Measurements from ENCODE around the gene TMEM101. TPM values are rescaled to one million over a fixed set of nuclear protein-coding genes. Genes with fewer than 3 reads are reported as not detected.

Gene TMEM101
- polyA plus RNA-seq, 1 of the 3 experiments (the other 2 are of a cell fraction) = 62.9 TPM

GRCh38 chr17:43979671-43980070 lies 35.1 kb downstream of the TMEM101 start:
- no peak overlapping the region for H3K4me2 ChIP-seq
- H3K4me1 ChIP-seq (ENCODE audit: control insufficient read depth in 1 of 2, insufficient read depth in 2 of 2, low read depth in 1 of 2, low read length in 1 of 2) = peaks cover 0 to 24% of the 10 kb centered on the region in 2 experiments; a peak in 2 of 4 replicates
- no peak overlapping the region for H3K4me3 ChIP-seq (ENCODE audit: low read depth in 2 of 2, low read length in 1 of 2)
- H3K9me2 ChIP-seq = no peaks in the 10 kb centered on the region
- no peaks in the 10 kb centered on the region for H3K9me3 ChIP-seq
- no peak overlapping the region for H2AFZ ChIP-seq (ENCODE audit: low read depth)
- DNase-seq = no peak
- POLR2A ChIA-PET = no interaction called here
- H3F3A ChIP-seq (replicated peaks; ENCODE audit: insufficient read depth) = no peaks in the 10 kb centered on the region
- no peaks in the 10 kb centered on the region for H3K36me3 ChIP-seq (replicated peaks in 1 of 2; ENCODE audit: control insufficient read depth in 1 of 2, insufficient read depth in 2 of 2, low read length in 1 of 2)
- no peak overlapping the region for H3K9ac ChIP-seq
- no peaks in the 10 kb centered on the region for H3K79me2 ChIP-seq (ENCODE audit: insufficient read depth)
- peaks cover 19% of the 10 kb centered on the region; the same call in 1 of the 2 replicates for H3K27me3 ChIP-seq (ENCODE audit: insufficient read depth)
- 64% methylated on average over 4 of the region's 4 CpGs for WGBS (ENCODE audit: low lambda C conversion rate)
- no peak for TF ChIP-seq SIN3A (IDR thresholded peaks at IDR 0.05; ENCODE audit: borderline replicate concordance, low read depth, low read length)
- TF ChIP-seq FOSL2 (IDR thresholded peaks at IDR 0.05; ENCODE audit: borderline replicate concordance, low read depth) = no peak
- CTCF ChIA-PET = interaction anchor here (1.1 to 3.0 kb wide), 4 partner anchors 14 to 99 kb away, joined by 4 to 25 read pairs (median 6); no protein-coding TSS in a partner anchor
- H3K27ac ChIP-seq (ENCODE audit: low read depth in 2 of 2, low read length in 1 of 2) = no peak overlapping the region; a peak in 1 of 4 replicates
- no peaks in the 10 kb centered on the region for H4K20me1 ChIP-seq (ENCODE audit: insufficient read depth)

- no peak overlapping the region for H3K9ac ChIP-seq
- H3K36me3 ChIP-seq (replicated peaks in 1 of 2; ENCODE audit: control insufficient read depth in 1 of 2, insufficient read depth in 2 of 2, low read length in 1 of 2) = no peaks in the 10 kb centered on the region
- H3K4me2 ChIP-seq = no peak overlapping the region
- H3K4me3 ChIP-seq (ENCODE audit: low read depth in 2 of 2, low read length in 1 of 2) = no peak overlapping the region
- H3K27me3 ChIP-seq (ENCODE audit: insufficient read depth) = peaks cover 19% of the 10 kb centered on the region; the same call in 1 of the 2 replicates
- TF ChIP-seq IRF3 (IDR thresholded peaks at IDR 0.05; ENCODE audit: low read depth, low read length) (no peak), TAF1 (IDR thresholded peaks at IDR 0.05; ENCODE audit: borderline replicate concordance, low read depth, low read length) (no peak), MXI1 (IDR thresholded peaks at IDR 0.05; ENCODE audit: low read depth, low read length) (no peak), GATA2 (CRISPR knock-in tag; IDR thresholded peaks at IDR 0.05) (no peak), USF1 (IDR thresholded peaks at IDR 0.05; ENCODE audit: borderline replicate concordance, low read depth) (no peak), FOSL2 (IDR thresholded peaks at IDR 0.05; ENCODE audit: borderline replicate concordance, low read depth) (no peak)
- WGBS (ENCODE audit: low lambda C conversion rate) = 62% methylated on average over 7 of the region's 7 CpGs
- H2AFZ ChIP-seq (ENCODE audit: low read depth) = no peak overlapping the region
- CTCF ChIA-PET = interaction anchor here (1.1 to 3.0 kb wide), 4 partner anchors 15 to 98 kb away, joined by 4 to 25 read pairs (median 6); no protein-coding TSS in a partner anchor
- H3F3A ChIP-seq (replicated peaks; ENCODE audit: insufficient read depth) = no peaks in the 10 kb centered on the region
- peak overlapping the region in 1 of 2 experiments; percentile 12; a peak in 1 of 4 replicates for H3K27ac ChIP-seq (ENCODE audit: low read depth in 2 of 2, low read length in 1 of 2)
- H4K20me1 ChIP-seq (ENCODE audit: insufficient read depth) = no peaks in the 10 kb centered on the region
- POLR2A ChIA-PET = no interaction called here
- no peaks in the 10 kb centered on the region for H3K9me3 ChIP-seq
- no peak for DNase-seq
- H3K79me2 ChIP-seq (ENCODE audit: insufficient read depth) = no peaks in the 10 kb centered on the region
- peaks cover 0 to 24% of the 10 kb centered on the region in 2 experiments; a peak in 2 of 4 replicates for H3K4me1 ChIP-seq (ENCODE audit: control insufficient read depth in 1 of 2, insufficient read depth in 2 of 2, low read depth in 1 of 2, low read length in 1 of 2)
- no peaks in the 10 kb centered on the region for H3K9me2 ChIP-seq
Observed at GRCh38 chr17:43979011-43979410, 35.8 kb downstream of the TMEM101 start.

GRCh38 chr17:43978078-43978477 lies 36.7 kb downstream of the TMEM101 start:
- no peak overlapping the region for H3K27ac ChIP-seq (ENCODE audit: low read depth in 2 of 2, low read length in 1 of 2)
- no peaks in the 10 kb centered on the region for H3K9me2 ChIP-seq
- no peak overlapping the region for H3K4me3 ChIP-seq (ENCODE audit: low read depth in 2 of 2, low read length in 1 of 2)
- H2AFZ ChIP-seq (ENCODE audit: low read depth) = no peak overlapping the region
- no peak overlapping the region for H3K9ac ChIP-seq
- DNase-seq = no peak
- peaks cover 0 to 21% of the 10 kb centered on the region in 2 experiments; a peak in 2 of 4 replicates for H3K4me1 ChIP-seq (ENCODE audit: control insufficient read depth in 1 of 2, insufficient read depth in 2 of 2, low read depth in 1 of 2, low read length in 1 of 2)
- no peak for TF ChIP-seq ELF1 (IDR thresholded peaks at IDR 0.05)
- no peak for TF ChIP-seq FOXJ3 (CRISPR knock-in tag; IDR thresholded peaks at IDR 0.05)
- no peak for TF ChIP-seq FOXM1 (IDR thresholded peaks at IDR 0.05; ENCODE audit: low read depth)
- no peak for TF ChIP-seq RFX5 (IDR thresholded peaks at IDR 0.05; ENCODE audit: low read length)
- no peak for TF ChIP-seq USF1 (IDR thresholded peaks at IDR 0.05; ENCODE audit: borderline replicate concordance, low read depth)
- no peak for TF ChIP-seq EP300 (IDR thresholded peaks at IDR 0.05; ENCODE audit: borderline replicate concordance in 1 of 2, low read depth in 1 of 2, low read length in 1 of 2)
- no peak for TF ChIP-seq RXRA (IDR thresholded peaks at IDR 0.05; ENCODE audit: borderline replicate concordance, low read depth)
- TF ChIP-seq ZBTB33 (IDR thresholded peaks at IDR 0.05; ENCODE audit: borderline replicate concordance, low read depth) = no peak
- peaks cover 18% of the 10 kb centered on the region; the same call in 1 of the 2 replicates for H3K27me3 ChIP-seq (ENCODE audit: insufficient read depth)
- POLR2A ChIA-PET = no interaction called here
- H3K79me2 ChIP-seq (ENCODE audit: insufficient read depth) = no peaks in the 10 kb centered on the region
- CTCF ChIA-PET = interaction anchor here (1.3 kb wide), 1 partner anchor 16 kb away, joined by 3 read pairs; no protein-coding TSS in a partner anchor
- no peaks in the 10 kb centered on the region for H3F3A ChIP-seq (replicated peaks; ENCODE audit: insufficient read depth)
- no peaks in the 10 kb centered on the region for H3K36me3 ChIP-seq (replicated peaks in 1 of 2; ENCODE audit: control insufficient read depth in 1 of 2, insufficient read depth in 2 of 2, low read length in 1 of 2)
- WGBS (ENCODE audit: low lambda C conversion rate) = 58% methylated on average over 2 of the region's 2 CpGs
- no peaks in the 10 kb centered on the region for H3K9me3 ChIP-seq
- no peak overlapping the region for H3K4me2 ChIP-seq
- H4K20me1 ChIP-seq (ENCODE audit: insufficient read depth) = no peaks in the 10 kb centered on the region

All from SK-N-SH (cell line).